HepG2 (cell line): Measurements from ENCODE around the gene NBL1. TPM values are rescaled to one million over a fixed set of nuclear protein-coding genes. Genes with fewer than 3 reads are reported as not detected.
A peak's percentile ranks its signal among the peaks of the same experiment; 100 is the strongest.

Experiments
- BRD4 ChIP-seq: sonication (generic); formaldehyde crosslinking; IDR thresholded peaks from 2 replicates; pipeline ENCODE4 v1.4.0; 2020; ENCODE audit warnings: missing genetic modification reagents
- CBX2 ChIP-seq, 2 experiments: fragments of 200-600 bp in 1 of 2; sonication (generic); formaldehyde crosslinking in 1 of 2; IDR thresholded peaks; 2 replicates each; pipeline versions ENCODE4 v1.7.0 to v1.8.1; 2018 to 2022; ENCODE audit warnings: low read depth in 2 of 2, low read length in 1 of 2, mild to moderate bottlenecking in 1 of 2, missing genetic modification reagents in 1 of 2
- DBP ChIP-seq: sonication (generic); formaldehyde crosslinking; IDR thresholded peaks from 2 replicates; pipeline ENCODE4 v1.4.0; 2020; ENCODE audit warnings: missing genetic modification reagents; ENCODE audit errors: not compliant biosample characterization
- ETV6 ChIP-seq: sonication (generic); formaldehyde crosslinking; conservative IDR thresholded peaks from 2 replicates; pipeline ENCODE4 v1.4.0; 2020; ENCODE audit warnings: missing genetic modification reagents
- HMG20B ChIP-seq: conservative IDR thresholded peaks from 2 replicates; pipeline ENCODE4 v1.6.1; 2016; ENCODE audit warnings: missing genetic modification reagents, missing compliant biosample characterization
- HNRNPLL ChIP-seq: fragments of 200-400 bp; formaldehyde crosslinking; IDR thresholded peaks from 2 replicates; pipeline ENCODE4 v1.6.1; 2017; ENCODE audit warnings: mild to moderate bottlenecking, low read depth, low read length; ENCODE audit not compliant: poor library complexity, severe bottlenecking
- KDM4B ChIP-seq: sonication (generic); formaldehyde crosslinking; IDR thresholded peaks from 2 replicates; pipeline ENCODE4 v1.4.0; 2020; ENCODE audit warnings: missing genetic modification reagents
- KLF12 ChIP-seq: sonication (generic); formaldehyde crosslinking; IDR thresholded peaks from 2 replicates; pipeline ENCODE4 v1.4.0; 2020; ENCODE audit warnings: missing genetic modification reagents, borderline replicate concordance
- KLF16 ChIP-seq, 2 experiments: sonication (generic) in 1 of 2; formaldehyde crosslinking in 1 of 2; IDR thresholded peaks; 2 replicates each; pipeline versions ENCODE4 v1.6.1 to v1.8.0; 2016 to 2023; ENCODE audit warnings: missing genetic modification reagents in 2 of 2, missing compliant biosample characterization in 1 of 2
- LBX2 ChIP-seq: sonication (generic); formaldehyde crosslinking; IDR thresholded peaks from 2 replicates; pipeline ENCODE4 v1.5.0; 2020; ENCODE audit warnings: missing genetic modification reagents, mild to moderate bottlenecking, borderline replicate concordance
- MTA3 ChIP-seq: sonication (generic); formaldehyde crosslinking; IDR thresholded peaks from 2 replicates; pipeline ENCODE4 v1.4.0; 2020; ENCODE audit warnings: missing genetic modification reagents
- MXD4 ChIP-seq: IDR thresholded peaks from 2 replicates; pipeline ENCODE4 v1.6.1; 2016; ENCODE audit warnings: mild to moderate bottlenecking, missing biosample characterization, missing genetic modification reagents
- NFIC ChIP-seq: IDR thresholded peaks from 2 replicates; pipeline ENCODE4 v1.6.1; 2012; ENCODE audit warnings: mild to moderate bottlenecking, low read length, inconsistent platforms
- NR2F6 ChIP-seq, 2 experiments: IDR thresholded peaks; 2 replicates each; pipeline ENCODE4 v1.6.1; 2016; ENCODE audit warnings: antibody characterized with exemption in 1 of 2, mild to moderate bottlenecking in 1 of 2
- RFXAP ChIP-seq: sonication (generic); formaldehyde crosslinking; IDR thresholded peaks from 2 replicates; pipeline ENCODE4 v1.4.0; 2020; ENCODE audit warnings: missing genetic modification reagents, borderline replicate concordance
- ZFP37 ChIP-seq: sonication (generic); formaldehyde crosslinking; IDR thresholded peaks from 2 replicates; pipeline ENCODE4 v1.4.0; 2020; ENCODE audit warnings: missing genetic modification reagents, borderline replicate concordance
- ZNF232 ChIP-seq: sonication (generic); formaldehyde crosslinking; IDR thresholded peaks from 2 replicates; pipeline ENCODE4 v1.4.0; 2020; ENCODE audit warnings: missing genetic modification reagents, borderline replicate concordance
- ZNF333 ChIP-seq: sonication (generic); formaldehyde crosslinking; IDR thresholded peaks from 2 replicates; pipeline ENCODE4 v1.4.0; 2020; ENCODE audit warnings: mild to moderate bottlenecking, missing genetic modification reagents, borderline replicate concordance
- ZNF607 ChIP-seq: sonication (generic); formaldehyde crosslinking; IDR thresholded peaks from 2 replicates; pipeline ENCODE4 v1.5.1; 2020; ENCODE audit warnings: missing genetic modification reagents, mild to moderate bottlenecking, borderline replicate concordance
- polyA plus RNA-seq, 8 experiments: library from polyadenylated mRNA; depleted of rRNA in 3 of 8; stranded (reverse) in 7 of 8; unstranded in 1 of 8; fragments of >200 nt; fragmentation: Illumina TruSeq in 4 of 8; extraction: Trizol in 4 of 8; gene quantifications; 2 replicates each; pipeline versions ENCODE4 v1.2.1 to v1.2.3, GENCODE V29; 2011 to 2016; ENCODE audit warnings: low read depth in 4 of 8, missing spikeins in 1 of 8, mixed read lengths in 1 of 8; ENCODE audit not compliant: insufficient read depth in 1 of 8
- total RNA-seq, 5 experiments: library from RNA; depleted of rRNA; stranded (reverse); fragments of >200 nt; fragmentation: Illumina TruSeq; extraction: Trizol; gene quantifications; 2 replicates each; pipeline ENCODE4 v1.2.3, GENCODE V29; 2016; ENCODE audit warnings: low read depth in 1 of 5
- TF ChIP-seq, protein P1 (sequence below), 2 experiments: sonication (generic) in 1 of 2; formaldehyde crosslinking in 1 of 2; IDR thresholded peaks; 2 replicates each; pipeline versions ENCODE4 v1.4.0 to v1.6.1; 2016 to 2020; ENCODE audit warnings: borderline replicate concordance in 1 of 2, low read depth in 1 of 2, mild to moderate bottlenecking in 1 of 2, missing genetic modification reagents in 1 of 2
- TF ChIP-seq, protein P2 (sequence below): IDR thresholded peaks from 2 replicates; pipeline ENCODE4 v1.6.1; 2016; ENCODE audit warnings: mild to moderate bottlenecking, missing biosample characterization, missing genetic modification reagents

The NBL1 gene
- total and polyA plus RNA-seq, 2 of the 13 experiments (the other 11 are each of a cell fraction or from before 2014, with no cell fraction given): 2.7 to 13.8 TPM

DNA sequence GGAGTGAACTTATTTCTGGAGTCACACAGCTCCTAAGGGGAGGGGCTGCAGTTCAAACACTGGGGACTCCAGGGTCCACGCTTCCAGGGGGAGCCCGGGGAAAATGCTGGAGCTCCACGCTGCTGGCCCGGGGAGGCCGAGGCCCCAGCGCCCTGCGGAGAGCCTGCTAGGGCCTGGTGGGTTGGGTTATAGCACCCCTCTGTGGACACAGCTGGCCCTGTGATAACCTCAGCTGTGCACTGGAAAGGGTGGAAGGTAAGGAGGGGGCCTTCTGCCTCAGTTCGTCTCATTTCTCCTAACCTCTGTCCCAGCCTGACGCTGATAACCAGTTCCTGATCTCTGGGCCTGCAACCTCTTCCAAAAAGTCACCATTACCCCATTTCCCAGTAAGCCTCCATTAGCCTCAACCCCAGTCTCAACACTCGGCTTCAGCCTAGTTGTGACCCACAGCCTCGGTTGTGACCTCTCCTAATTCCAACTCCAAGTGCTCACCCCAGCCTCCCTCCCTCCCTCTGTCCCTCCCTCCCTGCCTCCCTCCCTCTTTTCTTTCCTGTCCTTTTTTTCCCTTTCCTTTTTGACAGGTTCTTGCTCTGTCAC is 7.1 kb downstream of the NBL1 start (continued):
- TF ChIP-seq RFXAP (CRISPR knock-in tag) (no peak), HMG20B (CRISPR knock-in tag) (no peak), ZNF232 (no peak), NR2F6 (IDR thresholded peaks at IDR 0.05) (no peak), NR2F6 (CRISPR knock-in tag; IDR thresholded peaks at IDR 0.05) (peak; percentile 56; the same call in 1 of the 2 replicates), ZFP37 (CRISPR knock-in tag) (no peak), BRD4 (CRISPR knock-in tag) (no peak), ZNF607 (CRISPR knock-in tag) (no peak), ETV6 (CRISPR knock-in tag) (no peak), MTA3 (no peak), CBX2 (IDR thresholded peaks at IDR 0.05; ENCODE audit: low read depth, low read length) (no peak), CBX2 (CRISPR knock-in tag; IDR thresholded peaks at IDR 0.05; ENCODE audit: low read depth) (no peak), KLF16 (CRISPR knock-in tag; IDR thresholded peaks at IDR 0.05) (0 out of 4 replicates have a peak, but pooled peaks of 1 of the 2 experiments have one; percentile 35), LBX2 (CRISPR knock-in tag) (no peak), NFIC (no peak), HNRNPLL (no peak), KDM4B (no peak), MXD4 (CRISPR knock-in tag) (no peak), KLF12 (no peak), ZNF333 (no peak), DBP (CRISPR knock-in tag) (no peak)
- TF ChIP-seq, protein P1, sequence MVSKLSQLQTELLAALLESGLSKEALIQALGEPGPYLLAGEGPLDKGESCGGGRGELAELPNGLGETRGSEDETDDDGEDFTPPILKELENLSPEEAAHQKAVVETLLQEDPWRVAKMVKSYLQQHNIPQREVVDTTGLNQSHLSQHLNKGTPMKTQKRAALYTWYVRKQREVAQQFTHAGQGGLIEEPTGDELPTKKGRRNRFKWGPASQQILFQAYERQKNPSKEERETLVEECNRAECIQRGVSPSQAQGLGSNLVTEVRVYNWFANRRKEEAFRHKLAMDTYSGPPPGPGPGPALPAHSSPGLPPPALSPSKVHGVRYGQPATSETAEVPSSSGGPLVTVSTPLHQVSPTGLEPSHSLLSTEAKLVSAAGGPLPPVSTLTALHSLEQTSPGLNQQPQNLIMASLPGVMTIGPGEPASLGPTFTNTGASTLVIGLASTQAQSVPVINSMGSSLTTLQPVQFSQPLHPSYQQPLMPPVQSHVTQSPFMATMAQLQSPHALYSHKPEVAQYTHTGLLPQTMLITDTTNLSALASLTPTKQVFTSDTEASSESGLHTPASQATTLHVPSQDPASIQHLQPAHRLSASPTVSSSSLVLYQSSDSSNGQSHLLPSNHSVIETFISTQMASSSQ (IDR thresholded peaks at IDR 0.05; ENCODE audit: low read depth): no peak
- TF ChIP-seq, protein P1 (CRISPR knock-in tag; IDR thresholded peaks at IDR 0.05; ENCODE audit: borderline replicate concordance): no peak
- TF ChIP-seq, protein P2, sequence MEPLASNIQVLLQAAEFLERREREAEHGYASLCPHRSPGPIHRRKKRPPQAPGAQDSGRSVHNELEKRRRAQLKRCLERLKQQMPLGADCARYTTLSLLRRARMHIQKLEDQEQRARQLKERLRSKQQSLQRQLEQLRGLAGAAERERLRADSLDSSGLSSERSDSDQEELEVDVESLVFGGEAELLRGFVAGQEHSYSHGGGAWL (CRISPR knock-in tag): peak; percentile 57; the same call in 1 of the 2 replicates
